Measurements from ENCODE around the gene FNBP1. TPM values are rescaled to one million over a fixed set of nuclear protein-coding genes. Genes with fewer than 3 reads are reported as not detected.

The FNBP1 gene
- total and polyA plus RNA-seq, 2 experiments from 2014 or later = 26.6 to 28.8 TPM

- Histone ChIP-seq H3K4me2 (peak overlapping the region; percentile 50), H3K9me2 (ENCODE audit: insufficient read depth) (no peaks in the 10 kb centered on the region), H3F3A (replicated peaks; ENCODE audit: low read depth) (no peaks in the 10 kb centered on the region; the same call in 1 of the 2 replicates), H3K4me1 (ENCODE audit: insufficient read depth) (peaks cover 22% of the 10 kb centered on the region), H3K79me2 (replicated peaks; ENCODE audit: insufficient read depth) (peaks cover 11% of the 10 kb centered on the region; the same call in 1 of the 2 replicates), H2AFZ (no peak overlapping the region), H4K20me1 (replicated peaks; ENCODE audit: insufficient read depth) (no peaks in the 10 kb centered on the region; the same call in 1 of the 2 replicates), H3K36me3 (ENCODE audit: insufficient read depth) (no peaks in the 10 kb centered on the region), H3K4me3 (no peak overlapping the region), H3K27ac (ENCODE audit: low read depth) (peak overlapping the region; percentile 76), H3K27me3 (ENCODE audit: insufficient read depth) (no peaks in the 10 kb centered on the region)
- no peak for ATAC-seq
- Mint-ChIP-seq H3K9me3 (no peaks in the 10 kb centered on the region), H3K4me1 (peaks cover 19% of the 10 kb centered on the region), H3K27me3 (ENCODE audit: insufficient read depth, low read depth, poor library complexity) (peaks cover 4% of the 10 kb centered on the region), H3K36me3 (ENCODE audit: low read depth) (peaks cover 6% of the 10 kb centered on the region; the same call in 1 of the 3 replicates), H3K4me3 (no peak overlapping the region), H3K27ac (peak overlapping the region; percentile 32)
- no peak for TF ChIP-seq EZH2 (IDR thresholded peaks at IDR 0.05; ENCODE audit: low read depth, unreplicated experiment)
- no peak for TF ChIP-seq NANOG (IDR thresholded peaks at IDR 0.05; ENCODE audit: borderline replicate concordance)
- TF ChIP-seq STAT1 (IDR thresholded peaks at IDR 0.05; ENCODE audit: unreplicated experiment) = no peak
- TF ChIP-seq ETS1 (IDR thresholded peaks at IDR 0.05) = no peak
- no peak for TF ChIP-seq CREB1 (CRISPR knock-in tag; IDR thresholded peaks at IDR 0.05; ENCODE audit: low read depth)
- no peak for TF ChIP-seq ZNF114 (CRISPR knock-in tag; IDR thresholded peaks at IDR 0.05)
- no peak for TF ChIP-seq CTCF (conservative IDR thresholded peaks at IDR 0.05; ENCODE audit: low read depth in 2 of 2)
- TF ChIP-seq REST (IDR thresholded peaks at IDR 0.05; ENCODE audit: unreplicated experiment) = no peak
- no peak for TF ChIP-seq ZNF331 (CRISPR knock-in tag; IDR thresholded peaks at IDR 0.05; ENCODE audit: low read depth)
- TF ChIP-seq ZNF462 (CRISPR knock-in tag; IDR thresholded peaks at IDR 0.05) = no peak
- no peak for TF ChIP-seq EZH2phosphoT487 (IDR thresholded peaks at IDR 0.05; ENCODE audit: unreplicated experiment)
- no peak for TF ChIP-seq JUNB (IDR thresholded peaks at IDR 0.05; ENCODE audit: unreplicated experiment)
- no peak for DNase-seq (ENCODE audit: low spot score)
Observed at GRCh38 chr9:129989362-129989708, 53.7 kb downstream of the FNBP1 start.
